HepG2 (cell line): ENCODE measurements around the gene STX5. TPM values are rescaled to one million over a fixed set of nuclear protein-coding genes. Genes with fewer than 3 reads are reported as not detected.

Experiments used
- BATF2 ChIP-seq: sonication (generic); formaldehyde crosslinking; IDR thresholded peaks from 2 replicates; pipeline ENCODE4 v1.8.0; 2022; ENCODE audit warnings: mild to moderate bottlenecking, missing genetic modification reagents, moderate library complexity
- BCLAF1 ChIP-seq: fragments of 450-650 bp; IDR thresholded peaks from 2 replicates; pipeline ENCODE4 v1.6.1; 2017; ENCODE audit warnings: mild to moderate bottlenecking
- CHCHD3 ChIP-seq: sonication (generic); formaldehyde crosslinking; IDR thresholded peaks from 2 replicates; pipeline ENCODE4 v1.8.0; 2022; ENCODE audit warnings: mild to moderate bottlenecking, missing genetic modification reagents, moderate library complexity
- GATAD1 ChIP-seq: IDR thresholded peaks from 2 replicates; pipeline ENCODE4 v1.6.1; 2016; ENCODE audit warnings: missing genetic modification reagents, missing compliant biosample characterization
- HNF4G ChIP-seq, 2 experiments: sonication (generic) in 1 of 2; formaldehyde crosslinking in 1 of 2; IDR thresholded peaks; 2 replicates each; pipeline versions ENCODE4 v1.4.0 to v1.6.1; 2011 to 2020; ENCODE audit warnings: borderline replicate concordance in 2 of 2, low read depth in 2 of 2, mild to moderate bottlenecking in 2 of 2, low read length in 1 of 2, missing genetic modification reagents in 1 of 2, moderate library complexity in 1 of 2
- KAT7 ChIP-seq: IDR thresholded peaks from 2 replicates; pipeline ENCODE4 v1.6.1; 2018; ENCODE audit warnings: borderline replicate concordance, missing compliant biosample characterization
- KLF11 ChIP-seq: IDR thresholded peaks from 2 replicates; pipeline ENCODE4 v1.6.1; 2016; ENCODE audit warnings: missing compliant biosample characterization
- MIER3 ChIP-seq: IDR thresholded peaks from 2 replicates; pipeline ENCODE4 v1.6.1; 2016; ENCODE audit warnings: missing compliant biosample characterization, borderline replicate concordance
- NAIF1 ChIP-seq: sonication (generic); formaldehyde crosslinking; IDR thresholded peaks from 2 replicates; pipeline ENCODE4 v1.5.0; 2020; ENCODE audit warnings: mild to moderate bottlenecking, missing genetic modification reagents, borderline replicate concordance
- NFYC ChIP-seq: IDR thresholded peaks from 2 replicates; pipeline ENCODE4 v1.6.1; 2016; ENCODE audit warnings: missing genetic modification reagents, missing compliant biosample characterization
- PHF21A ChIP-seq: sonication (generic); formaldehyde crosslinking; IDR thresholded peaks from 2 replicates; pipeline ENCODE4 v1.5.0; 2020; ENCODE audit warnings: mild to moderate bottlenecking, missing genetic modification reagents
- POLR2AphosphoS5 ChIP-seq: IDR thresholded peaks from 2 replicates; pipeline ENCODE4 v1.6.1; 2012; ENCODE audit warnings: low read depth, low read length
- PPARG ChIP-seq: conservative IDR thresholded peaks from 2 replicates; pipeline ENCODE4 v1.6.1; 2016; ENCODE audit warnings: missing biosample characterization, missing genetic modification reagents
- SIN3A ChIP-seq: IDR thresholded peaks from 2 replicates; pipeline ENCODE4 v1.6.1; 2011; ENCODE audit warnings: low read depth, mild to moderate bottlenecking, control low read depth, low read length, borderline replicate concordance
- ZNF260 ChIP-seq: sonication (generic); formaldehyde crosslinking; IDR thresholded peaks from 2 replicates; pipeline ENCODE4 v1.4.0; 2020; ENCODE audit warnings: missing genetic modification reagents, low read depth, mild to moderate bottlenecking, borderline replicate concordance
- ZNF33B ChIP-seq: sonication (generic); formaldehyde crosslinking; IDR thresholded peaks from 2 replicates; pipeline ENCODE4 v1.5.1; 2020; ENCODE audit warnings: mild to moderate bottlenecking, missing genetic modification reagents
- ZNF468 ChIP-seq: sonication (generic); formaldehyde crosslinking; IDR thresholded peaks from 2 replicates; pipeline ENCODE4 v1.8.0; 2022; ENCODE audit warnings: mild to moderate bottlenecking, moderate library complexity, missing genetic modification reagents
- ZNF772 ChIP-seq: sonication (generic); formaldehyde crosslinking; IDR thresholded peaks from 2 replicates; pipeline ENCODE4 v1.5.0; 2020; ENCODE audit warnings: mild to moderate bottlenecking, missing genetic modification reagents
- ZNF891 ChIP-seq: sonication (generic); formaldehyde crosslinking; IDR thresholded peaks from 2 replicates; pipeline ENCODE4 v1.5.0; 2020; ENCODE audit warnings: mild to moderate bottlenecking, missing genetic modification reagents
- polyA plus RNA-seq, 8 experiments: library from polyadenylated mRNA; depleted of rRNA in 3 of 8; stranded (reverse) in 7 of 8; unstranded in 1 of 8; fragments of >200 nt; fragmentation: Illumina TruSeq in 4 of 8; extraction: Trizol in 4 of 8; gene quantifications; 2 replicates each; pipeline versions ENCODE4 v1.2.1 to v1.2.3, GENCODE V29; 2011 to 2016; ENCODE audit warnings: low read depth in 4 of 8, missing spikeins in 1 of 8, mixed read lengths in 1 of 8; ENCODE audit not compliant: insufficient read depth in 1 of 8
- total RNA-seq, 5 experiments: library from RNA; depleted of rRNA; stranded (reverse); fragments of >200 nt; fragmentation: Illumina TruSeq; extraction: Trizol; gene quantifications; 2 replicates each; pipeline ENCODE4 v1.2.3, GENCODE V29; 2016; ENCODE audit warnings: low read depth in 1 of 5
- TF ChIP-seq, protein P1 (sequence below): IDR thresholded peaks from 2 replicates; pipeline ENCODE4 v1.6.1; 2012; ENCODE audit warnings: inconsistent platforms
- TF ChIP-seq, protein P2 (sequence below): sonication (generic); formaldehyde crosslinking; IDR thresholded peaks from 2 replicates; pipeline ENCODE4 v1.4.0; 2020; ENCODE audit warnings: missing genetic modification reagents, mild to moderate bottlenecking, borderline replicate concordance
- TF ChIP-seq, protein P3 (sequence below), 2 experiments: sonication (generic) in 1 of 2; formaldehyde crosslinking in 1 of 2; IDR thresholded peaks; 2 replicates each; pipeline versions ENCODE4 v1.4.0 to v1.6.1; 2018 to 2020; ENCODE audit warnings: missing genetic modification reagents in 2 of 2, borderline replicate concordance in 1 of 2, low read depth in 1 of 2, mild to moderate bottlenecking in 1 of 2, missing biosample characterization in 1 of 2

The STX5 gene
- total and polyA plus RNA-seq, 2 of the 13 experiments (the other 11 are each of a cell fraction or from before 2014, with no cell fraction given): 26.9 to 30.0 TPM

- TF ChIP-seq BCLAF1 (no peak), PPARG (CRISPR knock-in tag) (no peak; the same call in 1 of the 2 replicates), KAT7 (CRISPR knock-in tag) (peak; percentile 93; the same call in 1 of the 2 replicates), ZNF33B (peak; percentile 54; the same call in 1 of the 2 replicates), KLF11 (0 out of 2 replicates have a peak, but pooled peaks have one; percentile 43), ZNF891 (CRISPR knock-in tag) (peak; percentile 68; the same call in 1 of the 2 replicates), NAIF1 (CRISPR knock-in tag) (no peak), HNF4G (IDR thresholded peaks at IDR 0.05; ENCODE audit: borderline replicate concordance, low read depth, low read length) (no peak), HNF4G (CRISPR knock-in tag; IDR thresholded peaks at IDR 0.05; ENCODE audit: borderline replicate concordance, low read depth) (peak; percentile 24; the same call in 1 of the 2 replicates), GATAD1 (CRISPR knock-in tag) (peak; percentile 92), ZNF260 (CRISPR knock-in tag) (no peak), ZNF772 (peak; percentile 88), ZNF468 (CRISPR knock-in tag) (0 out of 2 replicates have a peak, but pooled peaks have one; percentile 69), PHF21A (CRISPR knock-in tag) (peak; percentile 47; the same call in 1 of the 2 replicates), MIER3 (CRISPR knock-in tag) (peak; percentile 73; the same call in 1 of the 2 replicates), NFYC (0 out of 2 replicates have a peak, but pooled peaks have one; percentile 14), BATF2 (CRISPR knock-in tag) (no peak), SIN3A (peak; percentile 59; the same call in 1 of the 2 replicates), CHCHD3 (CRISPR knock-in tag) (no peak), POLR2AphosphoS5 (peak; percentile 90)
- TF ChIP-seq, protein P1, sequence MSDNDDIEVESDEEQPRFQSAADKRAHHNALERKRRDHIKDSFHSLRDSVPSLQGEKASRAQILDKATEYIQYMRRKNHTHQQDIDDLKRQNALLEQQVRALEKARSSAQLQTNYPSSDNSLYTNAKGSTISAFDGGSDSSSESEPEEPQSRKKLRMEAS: peak; percentile 82
- TF ChIP-seq, protein P2, sequence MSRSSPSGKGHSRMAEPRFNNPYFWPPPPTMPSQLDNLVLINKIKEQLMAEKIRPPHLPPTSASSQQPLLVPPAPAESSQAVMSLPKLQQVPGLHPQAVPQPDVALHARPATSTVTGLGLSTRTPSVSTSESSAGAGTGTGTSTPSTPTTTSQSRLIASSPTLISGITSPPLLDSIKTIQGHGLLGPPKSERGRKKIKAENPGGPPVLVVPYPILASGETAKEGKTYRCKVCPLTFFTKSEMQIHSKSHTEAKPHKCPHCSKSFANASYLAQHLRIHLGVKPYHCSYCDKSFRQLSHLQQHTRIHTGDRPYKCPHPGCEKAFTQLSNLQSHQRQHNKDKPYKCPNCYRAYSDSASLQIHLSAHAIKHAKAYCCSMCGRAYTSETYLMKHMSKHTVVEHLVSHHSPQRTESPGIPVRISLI (CRISPR knock-in tag): no peak
- TF ChIP-seq, protein P3, sequence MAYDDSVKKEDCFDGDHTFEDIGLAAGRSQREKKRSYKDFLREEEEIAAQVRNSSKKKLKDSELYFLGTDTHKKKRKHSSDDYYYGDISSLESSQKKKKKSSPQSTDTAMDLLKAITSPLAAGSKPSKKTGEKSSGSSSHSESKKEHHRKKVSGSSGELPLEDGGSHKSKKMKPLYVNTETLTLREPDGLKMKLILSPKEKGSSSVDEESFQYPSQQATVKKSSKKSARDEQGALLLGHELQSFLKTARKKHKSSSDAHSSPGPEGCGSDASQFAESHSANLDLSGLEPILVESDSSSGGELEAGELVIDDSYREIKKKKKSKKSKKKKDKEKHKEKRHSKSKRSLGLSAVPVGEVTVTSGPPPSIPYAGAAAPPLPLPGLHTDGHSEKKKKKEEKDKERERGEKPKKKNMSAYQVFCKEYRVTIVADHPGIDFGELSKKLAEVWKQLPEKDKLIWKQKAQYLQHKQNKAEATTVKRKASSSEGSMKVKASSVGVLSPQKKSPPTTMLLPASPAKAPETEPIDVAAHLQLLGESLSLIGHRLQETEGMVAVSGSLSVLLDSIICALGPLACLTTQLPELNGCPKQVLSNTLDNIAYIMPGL (CRISPR knock-in tag; IDR thresholded peaks at IDR 0.05; ENCODE audit: borderline replicate concordance in 1 of 2, low read depth in 1 of 2): peak; percentile 69 to 91; a peak in 3 of 4 replicates
Measured at GRCh38 chr11:62791501-62792201, 40.2 kb downstream of the STX5 start, which contains the start of gene TMEM223 (continued).
